ENCODE data around the gene ETNK2.

Gene ETNK2

DNA sequence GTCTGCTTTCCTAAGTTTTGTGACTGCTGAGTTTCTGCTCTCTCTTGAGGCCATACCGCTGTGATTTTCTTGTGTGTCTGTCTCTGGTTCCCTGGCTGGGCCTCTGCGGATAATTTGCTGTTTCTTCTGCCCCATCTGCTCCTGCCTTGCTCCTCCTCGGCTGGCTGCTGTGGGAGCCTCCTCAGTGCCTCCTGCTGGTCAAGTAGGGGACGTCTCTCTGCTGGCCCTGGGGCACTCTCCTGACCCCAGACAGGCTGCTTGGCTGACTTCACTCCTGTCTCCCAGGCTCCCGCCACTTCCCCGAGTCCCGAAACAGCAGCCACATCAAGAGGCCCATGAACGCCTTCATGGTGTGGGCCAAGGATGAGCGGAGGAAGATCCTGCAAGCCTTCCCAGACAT, 28.5 kb downstream of the ETNK2 start:
- no peak overlapping the region for H2AFZ ChIP-seq (ENCODE audit: low read depth, low read length)
- H3K27me3 ChIP-seq (ENCODE audit: insufficient read depth, low read length), result no peaks in the 10 kb centered on the region
- H3K36me3 ChIP-seq (ENCODE audit: insufficient read depth, low read length), result peaks cover 55% of the 10 kb centered on the region
- H3K4me1 ChIP-seq (ENCODE audit: insufficient read depth, low read length), result peaks cover 15% of the 10 kb centered on the region
- no peaks in the 10 kb centered on the region for H3K9me3 ChIP-seq (ENCODE audit: low read length)
- no peak overlapping the region for H3K4me3 ChIP-seq (ENCODE audit: low read length)

GRCh38 chr1:204121840-204122555, 29.8 kb downstream of the ETNK2 start:
- no peak overlapping the region for H2AFZ ChIP-seq (ENCODE audit: low read depth, low read length)
- peaks cover 9% of the 10 kb centered on the region for H3K4me1 ChIP-seq (ENCODE audit: insufficient read depth, low read length)
- H3K9me3 ChIP-seq (ENCODE audit: low read length), result no peaks in the 10 kb centered on the region
- H3K27me3 ChIP-seq (ENCODE audit: insufficient read depth, low read length), result no peaks in the 10 kb centered on the region
- H3K4me3 ChIP-seq (ENCODE audit: low read length), result no peak overlapping the region
- peaks cover 62% of the 10 kb centered on the region for H3K36me3 ChIP-seq (ENCODE audit: insufficient read depth, low read length)

GRCh38 chr1:204116539-204116938, 35.3 kb downstream of the ETNK2 start:
- no peaks in the 10 kb centered on the region for H3K4me1 ChIP-seq (ENCODE audit: insufficient read depth, low read length)

GRCh38 chr1:204115116-204115515, 36.7 kb downstream of the ETNK2 start:
- Histone ChIP-seq H3K36me3 (ENCODE audit: insufficient read depth, low read length) (peaks cover 21% of the 10 kb centered on the region), H2AFZ (ENCODE audit: low read depth, low read length) (no peak overlapping the region), H3K4me3 (ENCODE audit: low read length) (no peak overlapping the region), H3K27me3 (ENCODE audit: insufficient read depth, low read length) (no peaks in the 10 kb centered on the region), H3K4me1 (ENCODE audit: insufficient read depth, low read length) (peaks cover 3% of the 10 kb centered on the region), H3K9me3 (ENCODE audit: low read length) (no peaks in the 10 kb centered on the region)

More at GRCh38 chr1:204116539-204116938, 35.3 kb downstream of the ETNK2 start:
- Histone ChIP-seq H3K27me3 (ENCODE audit: insufficient read depth, low read length) (no peaks in the 10 kb centered on the region), H3K4me3 (ENCODE audit: low read length) (no peak overlapping the region), H3K36me3 (ENCODE audit: insufficient read depth, low read length) (peaks cover 28% of the 10 kb centered on the region), H3K9me3 (ENCODE audit: low read length) (no peaks in the 10 kb centered on the region), H2AFZ (ENCODE audit: low read depth, low read length) (no peak overlapping the region)

- no peak overlapping the region for H2AFZ ChIP-seq (ENCODE audit: low read depth, low read length)
- H3K36me3 ChIP-seq (ENCODE audit: insufficient read depth, low read length), result peaks cover 20% of the 10 kb centered on the region
- H3K4me1 ChIP-seq (ENCODE audit: insufficient read depth, low read length), result peaks cover 3% of the 10 kb centered on the region
- no peak overlapping the region for H3K4me3 ChIP-seq (ENCODE audit: low read length)
- no peaks in the 10 kb centered on the region for H3K9me3 ChIP-seq (ENCODE audit: low read length)
- no peaks in the 10 kb centered on the region for H3K27me3 ChIP-seq (ENCODE audit: insufficient read depth, low read length)
These were observed 37.2 kb downstream of the ETNK2 start for GRCh38 chr1:204114606-204115005.

- no peaks in the 10 kb centered on the region for H3K9me3 ChIP-seq (ENCODE audit: low read length)
- no peak overlapping the region for H3K4me3 ChIP-seq (ENCODE audit: low read length)
- peaks cover 10% of the 10 kb centered on the region for H3K4me1 ChIP-seq (ENCODE audit: insufficient read depth, low read length)
- no peaks in the 10 kb centered on the region for H3K27me3 ChIP-seq (ENCODE audit: insufficient read depth, low read length)
- H3K36me3 ChIP-seq (ENCODE audit: insufficient read depth, low read length), result peaks cover 16% of the 10 kb centered on the region
- no peak overlapping the region for H2AFZ ChIP-seq (ENCODE audit: low read depth, low read length)
These were observed 37.9 kb downstream of the ETNK2 start for GRCh38 chr1:204113896-204114295.

DNA sequence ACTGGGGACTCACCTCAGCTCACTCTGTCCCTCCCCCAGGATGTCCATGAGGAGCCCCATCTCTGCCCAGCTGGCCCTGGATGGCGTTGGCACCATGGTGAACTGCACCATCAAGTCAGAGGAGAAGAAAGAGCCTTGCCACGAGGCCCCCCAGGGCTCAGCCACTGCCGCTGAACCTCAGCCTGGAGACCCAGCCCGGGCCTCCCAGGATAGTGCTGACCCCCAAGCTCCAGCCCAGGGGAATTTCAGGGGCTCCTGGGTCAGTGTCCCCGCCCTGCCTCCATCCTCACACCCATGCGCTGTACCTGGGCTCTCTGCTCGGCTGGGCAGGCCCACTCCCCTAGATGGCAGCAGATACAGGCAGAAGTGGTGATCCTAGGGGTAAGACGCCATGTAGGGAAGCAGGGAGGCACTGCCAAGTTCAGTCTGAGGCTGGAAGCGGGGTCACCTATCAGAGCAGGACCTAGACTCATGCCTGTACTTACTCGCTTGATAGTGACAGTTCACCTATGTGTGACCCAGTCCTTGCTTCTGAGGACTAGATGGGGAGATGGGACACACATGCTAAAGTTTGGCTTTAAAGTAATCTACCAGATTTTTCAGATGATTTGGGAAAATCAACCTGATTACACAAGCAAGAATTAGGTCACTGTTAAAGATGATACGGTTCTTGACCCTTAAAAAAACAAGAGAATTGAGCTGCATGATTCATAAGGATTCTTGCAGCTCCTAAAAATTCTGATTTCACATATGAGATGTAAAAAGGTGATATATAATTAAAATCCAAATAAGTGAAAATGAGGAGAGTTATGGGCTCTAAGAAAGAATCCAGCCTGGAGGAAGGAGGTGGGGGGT, 38.7 kb downstream of the ETNK2 start:
- Histone ChIP-seq H3K9me3 (ENCODE audit: low read length) (no peaks in the 10 kb centered on the region), H2AFZ (ENCODE audit: low read depth, low read length) (no peak overlapping the region), H3K27me3 (ENCODE audit: insufficient read depth, low read length) (no peaks in the 10 kb centered on the region), H3K36me3 (ENCODE audit: insufficient read depth, low read length) (peaks cover 11% of the 10 kb centered on the region), H3K4me3 (ENCODE audit: low read length) (no peak overlapping the region), H3K4me1 (ENCODE audit: insufficient read depth, low read length) (peaks cover 17% of the 10 kb centered on the region)

GRCh38 chr1:204110894-204111633, 40.8 kb downstream of the ETNK2 start:
- H3K9me3 ChIP-seq (ENCODE audit: low read length), result no peaks in the 10 kb centered on the region
- H3K4me1 ChIP-seq (ENCODE audit: insufficient read depth, low read length), result peaks cover 19% of the 10 kb centered on the region
- H3K36me3 ChIP-seq (ENCODE audit: insufficient read depth, low read length), result no peaks in the 10 kb centered on the region
- H3K4me3 ChIP-seq (ENCODE audit: low read length), result no peak overlapping the region
- no peak overlapping the region for H2AFZ ChIP-seq (ENCODE audit: low read depth, low read length)
- no peaks in the 10 kb centered on the region for H3K27me3 ChIP-seq (ENCODE audit: insufficient read depth, low read length)

DNA sequence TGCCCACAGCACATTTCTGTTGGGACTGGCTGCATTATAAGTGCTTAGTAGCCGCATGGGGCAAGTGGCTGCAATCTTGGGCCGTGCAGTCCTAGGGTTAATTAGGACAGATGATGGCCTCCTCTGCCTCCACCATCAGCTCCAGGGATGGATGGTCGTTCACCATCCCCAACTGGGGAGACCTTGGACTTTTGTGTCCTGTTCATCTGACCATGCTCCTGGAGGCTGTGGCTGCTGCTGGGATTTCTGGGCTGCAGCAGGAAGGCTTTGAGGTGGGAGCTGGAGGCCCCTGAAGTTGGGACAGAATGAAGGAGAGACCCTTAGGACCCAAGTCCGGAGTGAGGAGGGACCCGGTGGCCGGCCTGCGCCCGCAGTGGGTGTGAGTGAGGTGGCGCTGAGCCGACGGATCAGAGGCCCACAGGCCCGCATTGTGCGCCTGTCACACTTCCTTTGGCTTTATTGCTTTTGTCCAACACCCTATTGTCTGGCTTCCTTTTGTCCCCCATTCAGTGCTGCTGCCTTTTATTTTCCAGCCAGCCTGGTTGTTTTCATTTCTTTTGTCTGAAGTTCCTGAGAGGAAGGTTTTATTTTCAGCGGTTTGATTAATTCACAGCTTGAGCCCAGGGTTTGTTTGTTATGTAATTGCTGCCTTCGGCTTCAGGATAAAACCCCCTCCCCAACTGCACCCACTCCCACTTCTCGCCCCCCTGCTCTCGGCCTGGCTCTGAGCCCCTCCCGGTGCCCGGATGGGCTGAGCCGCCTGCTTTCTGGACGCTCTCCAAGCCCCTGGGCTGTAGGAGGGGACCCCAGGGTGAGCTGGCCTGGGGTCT, 43.3 kb downstream of the ETNK2 start:
- H2AFZ ChIP-seq (ENCODE audit: low read depth, low read length), result no peak overlapping the region
- no peaks in the 10 kb centered on the region for H3K27me3 ChIP-seq (ENCODE audit: insufficient read depth, low read length)
- H3K36me3 ChIP-seq (ENCODE audit: insufficient read depth, low read length), result no peaks in the 10 kb centered on the region
- no peaks in the 10 kb centered on the region for H3K9me3 ChIP-seq (ENCODE audit: low read length)
- peak overlapping the region; percentile 1 for H3K4me3 ChIP-seq (ENCODE audit: low read length)
- peaks cover 19% of the 10 kb centered on the region for H3K4me1 ChIP-seq (ENCODE audit: insufficient read depth, low read length)

DNA sequence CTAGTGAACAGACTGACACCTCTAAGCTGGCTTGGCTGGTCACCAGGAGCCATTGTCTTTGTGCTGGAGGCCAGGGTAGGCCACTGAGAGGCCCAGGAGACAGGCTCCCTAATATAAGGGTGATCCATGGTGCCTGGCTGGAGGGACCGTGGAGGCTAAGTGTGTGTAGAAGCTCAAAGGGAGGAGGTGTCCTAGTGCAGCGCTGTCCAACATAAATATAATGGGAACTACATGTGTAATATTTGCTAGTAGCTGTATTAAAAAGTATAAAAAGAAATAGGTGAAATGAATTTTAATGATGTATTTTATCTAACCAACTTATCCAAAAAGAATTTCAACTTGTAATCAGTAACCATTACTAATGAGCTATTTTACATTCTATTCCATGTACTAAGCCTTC, 44.0 kb downstream of the ETNK2 start:
- Histone ChIP-seq H3K27me3 (ENCODE audit: insufficient read depth, low read length) (no peaks in the 10 kb centered on the region), H3K4me3 (ENCODE audit: low read length) (no peak overlapping the region), H3K9me3 (ENCODE audit: low read length) (no peaks in the 10 kb centered on the region), H3K4me1 (ENCODE audit: insufficient read depth, low read length) (peaks cover 19% of the 10 kb centered on the region), H2AFZ (ENCODE audit: low read depth, low read length) (no peak overlapping the region), H3K36me3 (ENCODE audit: insufficient read depth, low read length) (no peaks in the 10 kb centered on the region)

GRCh38 chr1:204106825-204107224, 45.0 kb downstream of the ETNK2 start:
- H3K36me3 ChIP-seq (ENCODE audit: insufficient read depth, low read length), result no peaks in the 10 kb centered on the region
- H2AFZ ChIP-seq (ENCODE audit: low read depth, low read length), result no peak overlapping the region
- peaks cover 19% of the 10 kb centered on the region for H3K4me1 ChIP-seq (ENCODE audit: insufficient read depth, low read length)
- no peaks in the 10 kb centered on the region for H3K9me3 ChIP-seq (ENCODE audit: low read length)
- H3K4me3 ChIP-seq (ENCODE audit: low read length), result no peak overlapping the region
- H3K27me3 ChIP-seq (ENCODE audit: insufficient read depth, low read length), result no peaks in the 10 kb centered on the region

GRCh38 chr1:204105131-204105515, 46.7 kb downstream of the ETNK2 start:
- H3K9me3 ChIP-seq (ENCODE audit: low read length), result no peaks in the 10 kb centered on the region
- H3K36me3 ChIP-seq (ENCODE audit: insufficient read depth, low read length), result no peaks in the 10 kb centered on the region
- H2AFZ ChIP-seq (ENCODE audit: low read depth, low read length), result no peak overlapping the region
- peaks cover 16% of the 10 kb centered on the region for H3K4me1 ChIP-seq (ENCODE audit: insufficient read depth, low read length)
- no peaks in the 10 kb centered on the region for H3K27me3 ChIP-seq (ENCODE audit: insufficient read depth, low read length)
- no peak overlapping the region for H3K4me3 ChIP-seq (ENCODE audit: low read length)
